B cell (primary cell): Measurements from ENCODE around the gene ITGA2B.

ENCODE experiments used
- CTCF ChIP-seq: fragments of 200-600 bp; IDR thresholded peaks from one replicate; pipeline ENCODE4 v1.8.0; 2022; ENCODE audit warnings: antibody characterized with exemption, mild to moderate bottlenecking
- EZH2 ChIP-seq: IDR thresholded peaks from 2 replicates; pipeline ENCODE4 v1.6.1; 2012; ENCODE audit warnings: borderline replicate concordance, low read depth, mild to moderate bottlenecking, moderate library complexity, low read length; ENCODE audit not compliant: insufficient read depth, poor library complexity, severe bottlenecking

- no peak for TF ChIP-seq EZH2
- TF ChIP-seq CTCF, result no peak
Measured at GRCh38 chr17:44353672-44354331, 35.6 kb downstream of the ITGA2B start.
